Esophagus squamous epithelium (tissue), 5 donors: Measurements from ENCODE around the gene PTPN1. TPM values are rescaled to one million over a fixed set of nuclear protein-coding genes. Genes with fewer than 3 reads are reported as not detected.

Source experiments
- DNase-seq: peaks from one replicate; lab custom pipeline; 2025; lab: John Stamatoyannopoulos, UW
- H3K27ac ChIP-seq, 4 donors: fragments of 200-600 bp; sonication (generic); one replicate each; pipeline ENCODE4 v1.5.1; 2016 to 2019; ENCODE audit warnings: mild to moderate bottlenecking in 1 of 4
- H3K27me3 ChIP-seq, 4 donors: fragments of 200-600 bp; sonication (generic); 1 replicate in 3 of 4; 2 replicates in 1 of 4; pipeline versions ENCODE4 v1.5.1 to v1.6.0; 2017 to 2021; ENCODE audit warnings: antibody characterized with exemption in 1 of 4
- H3K36me3 ChIP-seq, 3 donors: fragments of 200-600 bp; sonication (generic); one replicate each; pipeline ENCODE4 v1.5.1; 2016 to 2019
- H3K4me1 ChIP-seq, 3 donors: fragments of 200-600 bp; sonication (generic); one replicate each; pipeline ENCODE4 v1.5.1; 2017 to 2019
- H3K4me3 ChIP-seq, 4 donors: fragments of 200-600 bp; sonication (generic); 1 replicate in 3 of 4; 2 replicates in 1 of 4; pipeline ENCODE4 v1.5.1; 2016 to 2019; ENCODE audit warnings: mild to moderate bottlenecking in 2 of 4, moderate library complexity in 1 of 4
- H3K9me3 ChIP-seq, 3 donors: fragments of 200-600 bp; sonication (generic); one replicate each; pipeline ENCODE4 v1.5.1; 2016 to 2019
- CTCF ChIP-seq, 6 experiments: fragments of 450-650 bp in 4 of 6; fragments of 200-600 bp in 2 of 6; sonication (generic) in 2 of 6; IDR thresholded peaks; one replicate each; pipeline ENCODE4 v1.5.1; 2016 to 2019; ENCODE audit warnings: antibody characterized with exemption in 6 of 6, mild to moderate bottlenecking in 4 of 6, moderate library complexity in 4 of 6
- POLR2A ChIP-seq, 4 donors: fragments of 450-650 bp; IDR thresholded peaks; one replicate each; pipeline ENCODE4 v1.6.1; 2017; ENCODE audit warnings: antibody characterized with exemption in 4 of 4, mild to moderate bottlenecking in 4 of 4, moderate library complexity in 3 of 4
- WGBS, 2 donors: methylation state at CpG; one replicate each; pipeline ENCODE4 v1.1.5; 2018; 5-methylcytosine and 5-hydroxymethylcytosine counted together
- intact Hi-C: fragments of 100-400 bp; cut with DNase I; formaldehyde crosslinking; loops from one replicate; pipeline ENCODE4 v1.15.0; 2022
- total RNA-seq, 4 donors: library from RNA; depleted of rRNA; stranded (reverse); fragments of >200 nt; gene quantifications; one replicate each; pipeline ENCODE4 v1.1.0, GENCODE V29; 2016
- donor health status: DM: yes; HTN: yes; CAD: no.

Gene PTPN1
- total RNA-seq, 4 donors from 2014 or later, result 23.6 to 30.6 (median 29.0) TPM

GRCh38 chr20:50563133-50563944 is 53.2 kb downstream of the PTPN1 start:
- H3K4me3 ChIP-seq, result no peak overlapping the region
- H3K4me1 ChIP-seq, result peaks cover 21 to 87% (median 28%) of the 10 kb centered on the region in 3 donors
- no peaks in the 10 kb centered on the region for H3K27me3 ChIP-seq
- DNase-seq, result no peak
- intact Hi-C loops, result no loop called here
- no peak for TF ChIP-seq POLR2A (IDR thresholded peaks at IDR 0.05)
- TF ChIP-seq CTCF (IDR thresholded peaks at IDR 0.05), result no peak
- no peaks in the 10 kb centered on the region for H3K9me3 ChIP-seq
- WGBS, 2 donors, result 78 to 92% methylated on average over 3 of the region's 3 CpGs
- H3K27ac ChIP-seq, result no peak overlapping the region
- peaks cover 0 to 58% (median 0%) of the 10 kb centered on the region in 3 donors for H3K36me3 ChIP-seq

GRCh38 chr20:50565383-50565782 is 55.2 kb downstream of the PTPN1 start:
- H3K27ac ChIP-seq, result peak overlapping the region; percentile 23 to 61 (median 49)
- H3K36me3 ChIP-seq, result peaks cover 0 to 79% (median 0%) of the 10 kb centered on the region in 3 donors
- intact Hi-C loops, result no loop called here

GRCh38 chr20:50565871-50566270 is 55.7 kb downstream of the PTPN1 start:
- TF ChIP-seq POLR2A (IDR thresholded peaks at IDR 0.05) (no peak), CTCF (IDR thresholded peaks at IDR 0.05) (no peak)
- Histone ChIP-seq H3K36me3 (peaks cover 0 to 84% (median 0%) of the 10 kb centered on the region in 3 donors), H3K27ac (peak overlapping the region in 3 of 4 donors; percentile 36 to 61 (median 56)), H3K27me3 (no peaks in the 10 kb centered on the region), H3K9me3 (no peaks in the 10 kb centered on the region), H3K4me3 (no peak overlapping the region), H3K4me1 (peaks cover 23 to 95% (median 27%) of the 10 kb centered on the region in 3 donors)
- intact Hi-C loops, result no loop called here
- no peak for DNase-seq
- 65 to 70% methylated on average over 4 of the region's 4 CpGs for WGBS, 2 donors

More at GRCh38 chr20:50565383-50565782, 55.2 kb downstream of the PTPN1 start:
- 40 to 43% methylated on average over 2 of the region's 2 CpGs for WGBS, 2 donors
- Histone ChIP-seq H3K4me1 (peaks cover 25 to 95% (median 28%) of the 10 kb centered on the region in 3 donors), H3K9me3 (no peaks in the 10 kb centered on the region), H3K27me3 (no peaks in the 10 kb centered on the region), H3K4me3 (no peak overlapping the region)
- DNase-seq, result no peak
- no peak for TF ChIP-seq CTCF (IDR thresholded peaks at IDR 0.05)
- no peak for TF ChIP-seq POLR2A (IDR thresholded peaks at IDR 0.05)

- H3K36me3 ChIP-seq, result peaks cover 0 to 90% (median 0%) of the 10 kb centered on the region in 3 donors
Observed at GRCh38 chr20:50567860-50568548, 57.8 kb downstream of the PTPN1 start.

More at GRCh38 chr20:50567860-50568548, 57.8 kb downstream of the PTPN1 start:
- DNase-seq, result no peak
- Histone ChIP-seq H3K9me3 (no peaks in the 10 kb centered on the region), H3K27ac (peak overlapping the region in 2 of 4 donors; percentile 50 to 55), H3K4me1 (peaks cover 14 to 94% (median 17%) of the 10 kb centered on the region in 3 donors), H3K4me3 (no peak overlapping the region), H3K27me3 (no peaks in the 10 kb centered on the region)
- WGBS, 2 donors, result 82% methylated on average over 13 to 16 of the region's 18 CpGs
- intact Hi-C loops, result no loop called here
- no peak for TF ChIP-seq POLR2A (IDR thresholded peaks at IDR 0.05)
- no peak for TF ChIP-seq CTCF (IDR thresholded peaks at IDR 0.05)
